Tibial nerve (tissue), 3 donors: ENCODE measurements around the gene SLC17A2.

Experiments
- CTCF ChIP-seq, 5 experiments: fragments of 200-600 bp in 3 of 5; fragments of 450-650 bp in 2 of 5; sonication (generic) in 3 of 5; IDR thresholded peaks; one replicate each; pipeline ENCODE4 v1.5.1; 2016 to 2019; ENCODE audit warnings: antibody characterized with exemption in 5 of 5, mild to moderate bottlenecking in 3 of 5, moderate library complexity in 2 of 5
- POLR2A ChIP-seq, 2 donors: fragments of 450-650 bp; IDR thresholded peaks; one replicate each; pipeline ENCODE4 v1.6.1; 2017; ENCODE audit warnings: antibody characterized with exemption in 2 of 2, mild to moderate bottlenecking in 2 of 2, moderate library complexity in 2 of 2

DNA sequence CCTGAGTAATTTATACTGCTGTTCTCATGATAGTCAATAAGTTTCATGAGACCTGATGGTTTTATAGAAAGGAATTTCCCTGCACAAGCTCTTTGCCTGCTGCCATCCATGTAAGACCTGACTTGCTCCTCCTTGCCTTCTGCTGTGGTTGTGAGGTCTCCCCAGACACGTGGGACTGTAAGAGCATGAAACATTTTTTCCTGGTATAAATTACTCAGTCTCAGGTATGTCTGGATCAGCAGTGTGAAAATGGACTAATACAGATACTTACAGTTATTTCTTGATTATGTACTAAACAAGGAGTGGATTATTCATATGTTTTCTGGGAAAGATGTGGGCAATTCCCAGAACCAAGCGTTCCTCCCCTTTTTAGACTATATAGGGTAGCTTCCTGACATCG lies 30.2 kb upstream of the SLC17A2 start:
- no peak for TF ChIP-seq CTCF (IDR thresholded peaks at IDR 0.05)
- no peak for TF ChIP-seq POLR2A (IDR thresholded peaks at IDR 0.05)
